ENCODE results near the gene ACAA1.

The ACAA1 gene

GRCh38 chr3:38154033-38154494, 17.1 kb upstream of the ACAA1 start:
- TF ChIP-seq CTCF (IDR thresholded peaks at IDR 0.05; ENCODE audit: control insufficient read depth, insufficient read depth, low read depth, low read length, missing control alignments), result no peak
- peak; percentile 73 for DNase-seq (ENCODE audit: low read depth)
- H3K4me3 ChIP-seq (ENCODE audit: control insufficient read depth, low read depth, low read length), result no peak overlapping the region

DNA sequence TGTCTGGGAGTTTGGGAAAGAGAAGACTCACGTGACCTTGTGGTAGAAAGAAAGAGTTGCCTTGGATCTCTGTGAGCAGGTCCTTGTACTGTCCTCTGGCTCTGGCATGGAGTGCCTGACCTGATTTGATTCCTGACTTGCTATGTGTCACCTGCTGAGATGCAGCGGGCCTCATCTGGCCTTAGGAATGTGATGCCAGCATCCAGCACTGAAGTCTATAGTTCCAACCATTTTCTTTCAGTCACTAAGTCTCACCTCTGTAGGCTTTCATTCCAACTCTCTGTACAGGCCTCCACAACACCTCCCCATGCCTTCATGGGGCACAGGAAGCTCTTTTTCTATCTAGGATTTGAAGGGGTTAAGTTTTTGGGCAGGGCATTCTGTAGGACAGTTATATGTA, 16.3 kb upstream of the ACAA1 start:
- DNase-seq (ENCODE audit: low read depth), result no peak
- no peak overlapping the region for H3K4me3 ChIP-seq (ENCODE audit: control insufficient read depth, low read depth, low read length)
- TF ChIP-seq CTCF (IDR thresholded peaks at IDR 0.05; ENCODE audit: control insufficient read depth, insufficient read depth, low read depth, low read length, missing control alignments), result no peak

- H3K4me3 ChIP-seq (ENCODE audit: control insufficient read depth, low read depth, low read length), result no peak overlapping the region
- no peak for DNase-seq (ENCODE audit: low read depth)
- no peak for TF ChIP-seq CTCF (IDR thresholded peaks at IDR 0.05; ENCODE audit: control insufficient read depth, insufficient read depth, low read depth, low read length, missing control alignments)
These were observed 15.7 kb upstream of the ACAA1 start for GRCh38 chr3:38152609-38153008.

DNA sequence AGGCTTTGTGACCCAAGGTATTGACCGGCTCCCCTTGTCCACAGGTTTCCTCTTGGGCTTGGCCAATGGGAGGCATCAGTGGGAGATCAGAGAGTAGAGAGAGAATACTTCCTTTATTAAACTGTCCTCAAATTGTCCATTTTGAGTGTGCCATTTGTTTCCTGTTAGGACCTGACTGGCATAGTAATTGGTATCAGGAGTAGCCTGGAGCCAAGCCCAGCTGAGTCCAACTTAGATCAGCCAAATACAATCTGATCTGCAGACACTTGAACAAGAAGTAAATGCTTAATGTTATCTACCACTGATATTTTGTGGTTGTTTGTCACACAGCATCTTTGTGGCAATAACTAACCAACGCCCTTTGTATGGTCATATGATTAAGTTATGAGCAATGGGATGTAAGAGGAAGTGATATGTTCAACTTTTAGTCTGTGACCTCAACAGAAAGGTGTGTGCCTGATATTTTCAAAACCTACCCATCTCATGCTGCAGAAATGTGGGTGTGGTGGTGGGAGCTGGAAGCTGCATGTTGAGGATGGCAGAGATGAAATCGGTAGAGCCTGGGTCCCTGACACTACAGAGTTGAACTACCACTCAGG, 14.8 kb upstream of the ACAA1 start:
- H3K4me3 ChIP-seq (ENCODE audit: control insufficient read depth, low read depth, low read length), result no peak overlapping the region
- TF ChIP-seq CTCF (IDR thresholded peaks at IDR 0.05; ENCODE audit: control insufficient read depth, insufficient read depth, low read depth, low read length, missing control alignments), result no peak
- no peak for DNase-seq (ENCODE audit: low read depth)

- H3K4me3 ChIP-seq (ENCODE audit: control insufficient read depth, low read depth, low read length), result no peak overlapping the region
- DNase-seq (ENCODE audit: low read depth), result no peak
- no peak for TF ChIP-seq CTCF (IDR thresholded peaks at IDR 0.05; ENCODE audit: control insufficient read depth, insufficient read depth, low read depth, low read length, missing control alignments)
These were observed 14.0 kb upstream of the ACAA1 start for GRCh38 chr3:38150780-38151528.

DNA sequence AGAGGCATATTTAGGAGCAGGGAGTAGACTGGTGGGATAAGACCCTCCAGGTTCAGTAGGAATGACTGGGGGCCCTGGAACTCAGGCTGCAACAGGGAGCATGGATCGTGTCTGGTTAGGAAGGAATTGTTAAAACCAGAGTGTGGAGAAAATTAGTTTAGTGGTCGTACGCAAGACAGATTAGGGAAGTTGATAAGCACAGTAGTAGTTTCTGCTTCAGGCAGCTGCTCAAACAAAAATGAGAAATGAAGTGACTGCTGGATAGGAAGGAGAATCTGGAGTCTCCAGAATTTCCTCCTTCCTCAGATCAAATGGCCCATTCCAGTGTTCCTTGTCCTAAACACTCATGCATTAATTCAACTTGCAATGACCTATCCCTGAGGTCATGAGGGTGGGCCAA, 12.8 kb upstream of the ACAA1 start:
- H3K4me3 ChIP-seq (ENCODE audit: control insufficient read depth, low read depth, low read length), result no peak overlapping the region
- DNase-seq (ENCODE audit: low read depth), result no peak
- no peak for TF ChIP-seq CTCF (IDR thresholded peaks at IDR 0.05; ENCODE audit: control insufficient read depth, insufficient read depth, low read depth, low read length, missing control alignments)

Data from AG09309 (cell line).